ENCODE data around the gene PCSK5.
A peak's percentile ranks its signal among the peaks of the same experiment; 100 is the strongest.

PCSK5 gene

DNA sequence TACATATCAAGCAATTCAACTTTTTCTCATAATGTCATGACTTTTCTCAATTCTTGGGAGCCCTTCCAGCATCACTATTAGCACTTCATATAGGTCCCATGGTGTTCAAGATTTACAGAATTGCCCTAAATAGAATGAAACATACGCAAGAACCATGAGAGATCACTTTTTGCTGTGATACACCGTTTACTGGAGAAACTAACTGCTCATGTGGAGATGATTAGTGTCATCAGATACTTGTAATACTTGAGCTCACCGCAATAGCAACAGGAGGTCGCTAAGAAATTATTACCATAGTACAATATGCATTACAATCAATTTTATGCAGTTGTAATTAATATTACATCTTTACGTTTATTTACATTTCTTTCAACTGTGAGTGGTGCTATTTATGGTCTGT is 4.8 kb upstream of the PCSK5 start:
- peak; percentile 84 for DNase-seq (ENCODE audit: low read depth)
- no peak overlapping the region for H3K4me3 ChIP-seq (ENCODE audit: low read depth, low read length)
- TF ChIP-seq, protein P1, sequence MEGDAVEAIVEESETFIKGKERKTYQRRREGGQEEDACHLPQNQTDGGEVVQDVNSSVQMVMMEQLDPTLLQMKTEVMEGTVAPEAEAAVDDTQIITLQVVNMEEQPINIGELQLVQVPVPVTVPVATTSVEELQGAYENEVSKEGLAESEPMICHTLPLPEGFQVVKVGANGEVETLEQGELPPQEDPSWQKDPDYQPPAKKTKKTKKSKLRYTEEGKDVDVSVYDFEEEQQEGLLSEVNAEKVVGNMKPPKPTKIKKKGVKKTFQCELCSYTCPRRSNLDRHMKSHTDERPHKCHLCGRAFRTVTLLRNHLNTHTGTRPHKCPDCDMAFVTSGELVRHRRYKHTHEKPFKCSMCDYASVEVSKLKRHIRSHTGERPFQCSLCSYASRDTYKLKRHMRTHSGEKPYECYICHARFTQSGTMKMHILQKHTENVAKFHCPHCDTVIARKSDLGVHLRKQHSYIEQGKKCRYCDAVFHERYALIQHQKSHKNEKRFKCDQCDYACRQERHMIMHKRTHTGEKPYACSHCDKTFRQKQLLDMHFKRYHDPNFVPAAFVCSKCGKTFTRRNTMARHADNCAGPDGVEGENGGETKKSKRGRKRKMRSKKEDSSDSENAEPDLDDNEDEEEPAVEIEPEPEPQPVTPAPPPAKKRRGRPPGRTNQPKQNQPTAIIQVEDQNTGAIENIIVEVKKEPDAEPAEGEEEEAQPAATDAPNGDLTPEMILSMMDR (conservative IDR thresholded peaks at IDR 0.05; ENCODE audit: low read depth, low read length) = no peak

DNA sequence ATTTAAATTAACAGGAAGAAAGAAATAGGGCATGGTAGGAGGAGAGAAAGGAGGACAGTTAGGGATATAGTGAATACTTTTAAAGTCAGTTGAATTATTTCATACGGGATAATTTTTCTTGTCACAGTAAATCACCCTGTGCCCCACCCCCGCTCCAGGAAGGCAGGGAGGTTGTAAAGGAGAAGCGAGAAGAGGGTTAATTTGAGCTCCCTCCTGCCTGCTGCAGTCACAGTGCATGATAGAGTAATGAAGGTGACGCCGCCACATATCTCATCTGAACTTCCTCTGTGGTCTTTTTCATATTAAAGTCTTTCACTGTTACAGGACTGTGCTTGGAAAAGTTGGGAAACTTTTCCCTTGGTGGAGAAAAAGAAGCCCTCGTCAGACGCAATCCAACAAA is 896 bp upstream of the PCSK5 start:
- no peak for DNase-seq (ENCODE audit: low read depth)
- H3K4me3 ChIP-seq (ENCODE audit: low read depth, low read length) = peak overlapping the region; percentile 73
- TF ChIP-seq, protein P1 (conservative IDR thresholded peaks at IDR 0.05; ENCODE audit: low read depth, low read length) = no peak

GRCh38 chr9:75889977-75890471 is 449 bp upstream of the PCSK5 start:
- peak overlapping the region; percentile 73 for H3K4me3 ChIP-seq (ENCODE audit: low read depth, low read length)
- peak; percentile 84 for DNase-seq (ENCODE audit: low read depth)
- TF ChIP-seq, protein P1 (conservative IDR thresholded peaks at IDR 0.05; ENCODE audit: low read depth, low read length) = no peak

DNA sequence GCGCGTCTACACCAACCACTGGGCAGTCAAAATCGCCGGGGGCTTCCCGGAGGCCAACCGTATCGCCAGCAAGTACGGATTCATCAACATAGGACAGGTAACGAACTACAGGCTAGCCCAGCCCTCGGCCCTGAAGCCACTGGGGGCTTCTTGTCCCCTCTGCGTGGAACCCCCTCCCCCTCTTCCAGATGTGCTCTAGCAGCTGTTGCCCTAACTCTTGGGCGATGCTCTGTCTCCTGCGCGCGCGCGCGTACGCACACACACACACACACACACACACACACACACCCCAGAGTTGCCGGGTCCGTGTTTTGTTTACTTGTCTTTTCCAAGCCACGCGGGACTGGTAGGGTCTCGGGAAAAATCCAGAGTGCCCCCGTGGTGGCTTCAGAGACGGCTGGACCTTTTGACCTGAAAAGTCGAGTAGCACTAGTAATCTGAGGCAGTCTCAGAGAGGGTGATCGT is 836 bp downstream of the PCSK5 start:
- peak; percentile 55 for DNase-seq (ENCODE audit: low read depth)
- H3K4me3 ChIP-seq (ENCODE audit: low read depth, low read length) = peak overlapping the region; percentile 73
- TF ChIP-seq, protein P1 (conservative IDR thresholded peaks at IDR 0.05; ENCODE audit: low read depth, low read length) = no peak

GRCh38 chr9:75891771-75892215 is 1.3 kb downstream of the PCSK5 start:
- peak; percentile 35 for DNase-seq (ENCODE audit: low read depth)
- peak overlapping the region; percentile 73 for H3K4me3 ChIP-seq (ENCODE audit: low read depth, low read length)
- TF ChIP-seq, protein P1 (conservative IDR thresholded peaks at IDR 0.05; ENCODE audit: low read depth, low read length) = no peak

DNA sequence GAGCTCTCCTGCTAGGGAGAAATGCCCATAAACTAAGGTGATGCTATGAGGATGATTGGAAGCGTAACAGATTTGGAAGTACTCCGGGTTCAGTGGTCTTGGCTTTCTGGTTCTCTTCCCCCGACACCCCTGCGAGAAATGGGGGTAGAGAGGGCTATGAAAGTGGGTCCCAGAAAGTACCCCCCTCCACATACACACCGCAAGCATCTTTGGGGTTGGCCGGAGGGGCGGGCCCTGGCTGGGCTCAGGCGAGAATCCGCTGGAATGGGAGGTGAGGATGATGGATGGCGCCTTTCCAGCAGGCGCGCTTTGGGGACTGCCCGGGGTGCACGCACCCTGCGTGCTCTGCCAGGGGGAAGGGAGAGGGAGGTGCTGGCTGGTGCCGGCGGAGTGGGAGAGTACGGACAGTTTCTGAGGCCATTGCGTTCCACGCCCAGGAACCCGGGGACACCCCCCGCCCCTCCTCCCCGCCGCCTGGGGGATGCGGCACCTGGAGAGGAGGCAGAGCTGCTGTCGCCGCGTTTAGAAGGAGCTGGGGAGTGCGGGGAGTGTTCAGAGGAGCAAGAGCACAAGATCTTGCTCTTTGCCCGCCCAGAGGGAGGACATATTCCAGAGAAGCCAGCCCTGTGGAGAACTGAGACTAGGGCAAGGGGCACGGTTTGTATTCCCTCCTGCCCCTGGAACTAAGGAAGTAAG is 1.9 kb downstream of the PCSK5 start:
- TF ChIP-seq, protein P1 (conservative IDR thresholded peaks at IDR 0.05; ENCODE audit: low read depth, low read length) = no peak
- DNase-seq (ENCODE audit: low read depth) = peak; percentile 15
- H3K4me3 ChIP-seq (ENCODE audit: low read depth, low read length) = peak overlapping the region; percentile 73

- TF ChIP-seq, protein P1 (conservative IDR thresholded peaks at IDR 0.05; ENCODE audit: low read depth, low read length) = no peak
- DNase-seq (ENCODE audit: low read depth) = peak; percentile 19
- no peak overlapping the region for H3K4me3 ChIP-seq (ENCODE audit: low read depth, low read length)
Measured at GRCh38 chr9:75893106-75893505, 2.6 kb downstream of the PCSK5 start.

Data from choroid plexus epithelial cell (primary cell).